CD14-positive monocyte (primary cell): Measurements from ENCODE around the gene XYLT1. TPM values are rescaled to one million over a fixed set of nuclear protein-coding genes. Genes with fewer than 3 reads are reported as not detected.
A peak's percentile ranks its signal among the peaks of the same experiment; 100 is the strongest.

Source experiments
- DNase-seq, 3 donors: peaks; one replicate each; pipeline ENCODE4 v3.0.0-alpha.2; 2011 to 2022
- H2AFZ ChIP-seq: 2 replicates; pipeline ENCODE4 v1.6.0; 2012; ENCODE audit warnings: mild to moderate bottlenecking, low read depth, low read length, inconsistent platforms; ENCODE audit not compliant: insufficient read depth, poor library complexity, severe bottlenecking
- H3K27ac ChIP-seq, 2 donors: 1 replicate in 1 of 2; 2 replicates in 1 of 2; pipeline ENCODE4 v1.5.1; 2012 to 2013; ENCODE audit warnings: low read length in 2 of 2, control low read depth in 1 of 2, inconsistent platforms in 1 of 2, low read depth in 1 of 2, mild to moderate bottlenecking in 1 of 2
- H3K27me3 ChIP-seq, 2 donors: one replicate each; pipeline versions ENCODE4 v1.6.0 to v1.6.1; 2011 to 2013; ENCODE audit warnings: low read length in 2 of 2; ENCODE audit not compliant: control insufficient read depth in 2 of 2, insufficient read depth in 2 of 2
- H3K36me3 ChIP-seq, 2 donors: replicated peaks in 1 of 2; 1 replicate in 1 of 2; 2 replicates in 1 of 2; pipeline versions ENCODE4 v1.5.1 to v1.6.1; 2012 to 2013; ENCODE audit warnings: low read length in 2 of 2, control low read depth in 1 of 2, inconsistent platforms in 1 of 2, mild to moderate bottlenecking in 1 of 2; ENCODE audit not compliant: insufficient read depth in 2 of 2, control insufficient read depth in 1 of 2
- H3K4me1 ChIP-seq, 2 donors: 1 replicate in 1 of 2; 2 replicates in 1 of 2; pipeline versions ENCODE4 v1.5.1 to v1.6.1; 2012 to 2013; ENCODE audit warnings: low read length in 2 of 2, control low read depth in 1 of 2, inconsistent platforms in 1 of 2, mild to moderate bottlenecking in 1 of 2, moderate library complexity in 1 of 2; ENCODE audit not compliant: insufficient read depth in 2 of 2, control insufficient read depth in 1 of 2
- H3K4me2 ChIP-seq: replicated peaks from 2 replicates; pipeline ENCODE3; 2012; ENCODE audit warnings: low read length, moderate library complexity, mild to moderate bottlenecking; ENCODE audit not compliant: poor library complexity, severe bottlenecking; ENCODE audit errors: extremely low read depth
- H3K4me3 ChIP-seq, 3 experiments: fragments of 200-600 bp in 1 of 3; sonication (generic) in 1 of 3; replicated peaks in 1 of 3; 1 replicate in 2 of 3; 2 replicates in 1 of 3; pipeline ENCODE4 v1.5.1; 2011 to 2013; ENCODE audit warnings: low read length in 3 of 3, mild to moderate bottlenecking in 3 of 3, control low read depth in 2 of 3, low read depth in 2 of 3, inconsistent platforms in 1 of 3, moderate library complexity in 1 of 3
- H3K79me2 ChIP-seq: 2 replicates; pipeline ENCODE4 v1.6.0; 2012; ENCODE audit warnings: mild to moderate bottlenecking, control low read depth, inconsistent platforms, low read length, moderate library complexity; ENCODE audit not compliant: insufficient read depth
- H3K9ac ChIP-seq: 2 replicates; pipeline ENCODE4 v1.6.0; 2017; ENCODE audit warnings: low read length, mild to moderate bottlenecking; ENCODE audit not compliant: insufficient read depth, poor library complexity, severe bottlenecking
- H3K9me3 ChIP-seq, 2 donors: replicated peaks in 1 of 2; 1 replicate in 1 of 2; 2 replicates in 1 of 2; pipeline versions ENCODE4 v1.5.1 to v1.6.1; 2012 to 2013; ENCODE audit warnings: low read length in 2 of 2, control low read depth in 1 of 2; ENCODE audit not compliant: control insufficient read depth in 1 of 2, insufficient read depth in 1 of 2
- H4K20me1 ChIP-seq: 2 replicates; pipeline ENCODE4 v1.6.0; 2012; ENCODE audit warnings: mild to moderate bottlenecking, low read length, control low read depth, moderate library complexity; ENCODE audit not compliant: insufficient read depth
- H3K27ac Mint-ChIP-seq, 7 donors: one replicate each; pipeline ENCODE4 v1.8.0; 2020; ENCODE audit warnings: mild to moderate bottlenecking in 7 of 7, mixed read lengths in 7 of 7, moderate library complexity in 6 of 7, inconsistent platforms in 2 of 7
- H3K27me3 Mint-ChIP-seq, 3 donors: one replicate each; pipeline ENCODE4 v1.8.0; 2021 to 2022; ENCODE audit warnings: low read depth in 3 of 3, mild to moderate bottlenecking in 3 of 3, mixed read lengths in 3 of 3, moderate library complexity in 3 of 3, inconsistent platforms in 1 of 3
- H3K36me3 Mint-ChIP-seq, 2 donors: one replicate each; pipeline ENCODE4 v1.8.0; 2020; ENCODE audit warnings: mixed read lengths in 2 of 2, inconsistent platforms in 1 of 2, mild to moderate bottlenecking in 1 of 2
- H3K4me1 Mint-ChIP-seq: one replicate; pipeline ENCODE4 v1.8.0; 2020; ENCODE audit warnings: mild to moderate bottlenecking, mixed read lengths
- H3K4me3 Mint-ChIP-seq, 2 donors: one replicate each; pipeline ENCODE4 v1.8.0; 2020; ENCODE audit warnings: mild to moderate bottlenecking in 2 of 2, mixed read lengths in 2 of 2, moderate library complexity in 1 of 2
- H3K9me3 Mint-ChIP-seq, 7 donors: one replicate each; pipeline ENCODE4 v1.8.0; 2020 to 2022; ENCODE audit warnings: mixed read lengths in 7 of 7, mild to moderate bottlenecking in 6 of 7, moderate library complexity in 6 of 7, inconsistent platforms in 2 of 7
- WGBS: methylation state at CpG from one replicate; pipeline ENCODE4 v1.1.5; 2013; ENCODE audit warnings: missing lambda C conversion rate; ENCODE audit not compliant: insufficient coverage; 5-methylcytosine and 5-hydroxymethylcytosine counted together
- intact Hi-C, 2 donors: fragments of 100-400 bp; cut with micrococcal nuclease; formaldehyde crosslinking; loops; one replicate each; pipeline versions ENCODE4 v1.15.0 to v1.15.1; 2023
- polyA plus RNA-seq, 3 donors: library from polyadenylated mRNA; depleted of rRNA in 1 of 3; unstranded in 2 of 3; stranded (reverse) in 1 of 3; fragments of 300-500 nt in 2 of 3; fragments of >200 nt in 1 of 3; fragmentation: Illumina TruSeq in 2 of 3; gene quantifications; 1 replicate in 2 of 3; 2 replicates in 1 of 3; pipeline ENCODE4 v1.2.3, GENCODE V29; 2012 to 2021
- TF ChIP-seq, protein P1 (sequence below): fragments of 200-600 bp; IDR thresholded peaks from one replicate; pipeline ENCODE4 v1.8.0; 2022; ENCODE audit warnings: antibody characterized with exemption, mild to moderate bottlenecking

Gene XYLT1
- polyA plus RNA-seq, 3 donors = 0.51 to 9.4 (median 1.6) TPM

DNA sequence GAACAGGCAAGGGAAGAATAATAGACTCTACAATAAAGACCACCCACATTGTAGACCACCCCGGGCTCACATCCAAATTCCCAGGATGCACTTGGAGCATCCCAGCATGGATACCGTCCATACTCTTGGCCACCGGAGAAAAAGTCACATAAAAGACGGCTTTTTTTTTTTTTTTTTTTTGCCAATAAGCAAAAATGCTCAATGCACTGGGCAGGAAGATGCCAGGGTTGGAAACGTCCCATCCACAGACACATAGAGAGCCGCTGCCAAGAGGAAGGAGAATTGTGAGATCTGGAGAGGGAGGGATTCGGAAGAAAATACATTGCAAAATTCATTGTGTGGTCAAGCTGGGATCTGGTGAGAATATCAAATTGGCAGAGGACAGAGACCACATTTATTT is 286.7 kb downstream of the XYLT1 start:
- Mint-ChIP-seq H3K9me3 (no peaks in the 10 kb centered on the region), H3K36me3 (peaks cover 52 to 75% of the 10 kb centered on the region in 2 donors), H3K4me3 (no peak overlapping the region), H3K27ac (peak overlapping the region in 2 of 7 donors; percentile 33 to 43), H3K4me1 (peaks cover 23% of the 10 kb centered on the region), H3K27me3 (no peaks in the 10 kb centered on the region)
- intact Hi-C loops = no loop called here
- Histone ChIP-seq H3K79me2 (no peaks in the 10 kb centered on the region), H3K9me3 (no peaks in the 10 kb centered on the region), H4K20me1 (no peaks in the 10 kb centered on the region), H3K4me1 (peaks cover under 1 to 5% of the 10 kb centered on the region in 2 donors), H3K4me2 (no peak overlapping the region), H3K27me3 (no peaks in the 10 kb centered on the region), H3K9ac (no peak overlapping the region), H3K27ac (no peak overlapping the region), H3K4me3 (no peak overlapping the region), H2AFZ (no peak overlapping the region), H3K36me3 (peaks cover 10 to 67% of the 10 kb centered on the region in 2 donors)
- WGBS = 92% methylated on average over 3 of the region's 7 CpGs
- DNase-seq = no peak
- TF ChIP-seq, protein P1, sequence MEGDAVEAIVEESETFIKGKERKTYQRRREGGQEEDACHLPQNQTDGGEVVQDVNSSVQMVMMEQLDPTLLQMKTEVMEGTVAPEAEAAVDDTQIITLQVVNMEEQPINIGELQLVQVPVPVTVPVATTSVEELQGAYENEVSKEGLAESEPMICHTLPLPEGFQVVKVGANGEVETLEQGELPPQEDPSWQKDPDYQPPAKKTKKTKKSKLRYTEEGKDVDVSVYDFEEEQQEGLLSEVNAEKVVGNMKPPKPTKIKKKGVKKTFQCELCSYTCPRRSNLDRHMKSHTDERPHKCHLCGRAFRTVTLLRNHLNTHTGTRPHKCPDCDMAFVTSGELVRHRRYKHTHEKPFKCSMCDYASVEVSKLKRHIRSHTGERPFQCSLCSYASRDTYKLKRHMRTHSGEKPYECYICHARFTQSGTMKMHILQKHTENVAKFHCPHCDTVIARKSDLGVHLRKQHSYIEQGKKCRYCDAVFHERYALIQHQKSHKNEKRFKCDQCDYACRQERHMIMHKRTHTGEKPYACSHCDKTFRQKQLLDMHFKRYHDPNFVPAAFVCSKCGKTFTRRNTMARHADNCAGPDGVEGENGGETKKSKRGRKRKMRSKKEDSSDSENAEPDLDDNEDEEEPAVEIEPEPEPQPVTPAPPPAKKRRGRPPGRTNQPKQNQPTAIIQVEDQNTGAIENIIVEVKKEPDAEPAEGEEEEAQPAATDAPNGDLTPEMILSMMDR = no peak

DNA sequence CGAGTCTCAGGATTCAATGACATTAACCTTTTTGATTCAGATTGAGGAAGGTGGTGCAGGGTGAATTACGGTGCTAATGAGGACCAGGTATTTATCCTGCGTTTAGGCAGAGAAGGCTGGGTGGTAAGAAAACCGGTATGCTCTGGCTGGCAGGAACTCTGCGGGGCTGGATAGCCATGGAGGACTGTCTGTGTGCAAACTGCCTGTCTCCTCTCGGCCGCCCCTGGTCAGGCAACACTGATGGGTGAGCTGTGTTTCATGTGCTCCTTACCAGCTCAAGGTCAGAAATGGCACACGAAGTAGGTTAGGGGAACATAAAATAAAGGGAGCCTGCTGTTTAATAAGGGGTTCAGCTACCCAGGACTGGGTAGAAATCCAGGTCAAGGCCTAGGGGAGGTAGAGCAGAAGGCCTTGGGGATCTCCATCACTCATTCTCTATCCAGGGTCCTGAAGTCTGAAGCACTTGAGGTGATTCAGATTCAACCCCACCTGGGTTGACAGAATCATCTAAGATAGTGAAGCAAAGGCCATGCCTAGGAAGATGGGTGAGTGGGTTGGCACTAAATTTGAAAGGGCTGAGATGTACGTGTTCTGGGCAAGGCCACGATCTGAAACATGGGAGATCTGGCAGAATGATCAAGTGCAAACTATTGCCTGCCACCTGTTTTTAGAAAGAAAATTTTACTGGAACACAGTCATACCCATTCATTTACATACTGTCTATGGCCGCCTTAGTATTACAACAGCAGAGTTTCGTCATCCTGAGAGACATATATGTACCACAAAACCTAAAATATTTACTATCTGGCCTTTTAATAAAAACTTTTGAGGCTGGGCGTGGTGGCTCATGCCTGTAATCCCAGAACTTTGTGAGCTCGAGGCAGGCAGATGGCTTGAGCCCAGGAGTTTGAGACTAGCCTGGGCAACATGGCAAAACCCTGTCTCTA is 292.5 kb downstream of the XYLT1 start:
- peak; percentile 53 to 73 (median 63) for DNase-seq
- peak overlapping the region in 6 of 7 donors; percentile 24 to 82 (median 68) for H3K27ac Mint-ChIP-seq
- H4K20me1 ChIP-seq = no peaks in the 10 kb centered on the region
- peaks cover 30% of the 10 kb centered on the region for H3K79me2 ChIP-seq
- no peak overlapping the region for H3K4me3 Mint-ChIP-seq
- H3K4me2 ChIP-seq = peak overlapping the region; percentile 18
- H3K9ac ChIP-seq = no peak overlapping the region
- H3K9me3 Mint-ChIP-seq = no peaks in the 10 kb centered on the region
- no peaks in the 10 kb centered on the region for H3K9me3 ChIP-seq
- peaks cover 0 to 3% (median 1%) of the 10 kb centered on the region in 3 donors for H3K27me3 Mint-ChIP-seq
- intact Hi-C loops = no loop called here
- H3K4me3 ChIP-seq = peak overlapping the region in 1 of 3 experiments; percentile 10
- H3K4me1 ChIP-seq = peaks cover 36 to 42% of the 10 kb centered on the region in 2 donors
- TF ChIP-seq, protein P1 = no peak
- peaks cover 26 to 44% of the 10 kb centered on the region in 2 donors for H3K36me3 Mint-ChIP-seq
- no peak overlapping the region for H2AFZ ChIP-seq
- H3K4me1 Mint-ChIP-seq = peaks cover 58% of the 10 kb centered on the region
- no peaks in the 10 kb centered on the region for H3K27me3 ChIP-seq
- WGBS = 84% methylated on average over 14 of the region's 14 CpGs
- peak overlapping the region in 1 of 2 donors; percentile 66 for H3K27ac ChIP-seq
- H3K36me3 ChIP-seq = peaks cover 7 to 32% of the 10 kb centered on the region in 2 donors
